Immature natural killer cell (primary cell): ENCODE measurements around the gene RACGAP1. TPM values are rescaled to one million over a fixed set of nuclear protein-coding genes. Genes with fewer than 3 reads are reported as not detected.
"Not testable (repeated sequence)": the region's sequence is repeated elsewhere in the genome, so short reads cannot be mapped to it uniquely, and the experiment has no call there.

Source experiments
- DNase-seq, 3 donors: peaks; one replicate each; pipeline ENCODE4 v3.0.0; 2022; ENCODE audit warnings: mixed read lengths in 1 of 3
- H3K27ac Mint-ChIP-seq, 6 donors: one replicate each; pipeline ENCODE4 v1.8.0; 2020; ENCODE audit warnings: mixed read lengths in 6 of 6, mild to moderate bottlenecking in 5 of 6, inconsistent platforms in 4 of 6, moderate library complexity in 3 of 6
- H3K27me3 Mint-ChIP-seq, 3 donors: one replicate each; pipeline ENCODE4 v1.8.0; 2020 to 2021; ENCODE audit warnings: low read depth in 3 of 3, mild to moderate bottlenecking in 3 of 3, mixed read lengths in 3 of 3, moderate library complexity in 3 of 3, inconsistent platforms in 1 of 3
- H3K36me3 Mint-ChIP-seq, 3 donors: one replicate each; pipeline ENCODE4 v1.8.0; 2020; ENCODE audit warnings: mixed read lengths in 3 of 3, inconsistent platforms in 2 of 3, mild to moderate bottlenecking in 2 of 3
- H3K4me1 Mint-ChIP-seq, 2 donors: one replicate each; pipeline ENCODE4 v1.8.0; 2020; ENCODE audit warnings: inconsistent platforms in 2 of 2, mild to moderate bottlenecking in 2 of 2, mixed read lengths in 2 of 2, moderate library complexity in 1 of 2
- H3K4me3 Mint-ChIP-seq, 5 donors: one replicate each; pipeline ENCODE4 v1.8.0; 2020; ENCODE audit warnings: mild to moderate bottlenecking in 5 of 5, mixed read lengths in 5 of 5, inconsistent platforms in 3 of 5, moderate library complexity in 3 of 5
- H3K9me3 Mint-ChIP-seq, 6 donors: one replicate each; pipeline ENCODE4 v1.8.0; 2020; ENCODE audit warnings: mild to moderate bottlenecking in 6 of 6, mixed read lengths in 6 of 6, inconsistent platforms in 4 of 6, moderate library complexity in 3 of 6
- polyA plus RNA-seq, 3 donors: library from polyadenylated mRNA; unstranded; fragments of 300-500 nt; fragmentation: Illumina TruSeq; gene quantifications; one replicate each; pipeline ENCODE4 v1.2.3, GENCODE V29; 2021

The RACGAP1 gene
- polyA plus RNA-seq, 3 donors from 2014 or later = 11.6 to 20.9 (median 12.4) TPM

DNA sequence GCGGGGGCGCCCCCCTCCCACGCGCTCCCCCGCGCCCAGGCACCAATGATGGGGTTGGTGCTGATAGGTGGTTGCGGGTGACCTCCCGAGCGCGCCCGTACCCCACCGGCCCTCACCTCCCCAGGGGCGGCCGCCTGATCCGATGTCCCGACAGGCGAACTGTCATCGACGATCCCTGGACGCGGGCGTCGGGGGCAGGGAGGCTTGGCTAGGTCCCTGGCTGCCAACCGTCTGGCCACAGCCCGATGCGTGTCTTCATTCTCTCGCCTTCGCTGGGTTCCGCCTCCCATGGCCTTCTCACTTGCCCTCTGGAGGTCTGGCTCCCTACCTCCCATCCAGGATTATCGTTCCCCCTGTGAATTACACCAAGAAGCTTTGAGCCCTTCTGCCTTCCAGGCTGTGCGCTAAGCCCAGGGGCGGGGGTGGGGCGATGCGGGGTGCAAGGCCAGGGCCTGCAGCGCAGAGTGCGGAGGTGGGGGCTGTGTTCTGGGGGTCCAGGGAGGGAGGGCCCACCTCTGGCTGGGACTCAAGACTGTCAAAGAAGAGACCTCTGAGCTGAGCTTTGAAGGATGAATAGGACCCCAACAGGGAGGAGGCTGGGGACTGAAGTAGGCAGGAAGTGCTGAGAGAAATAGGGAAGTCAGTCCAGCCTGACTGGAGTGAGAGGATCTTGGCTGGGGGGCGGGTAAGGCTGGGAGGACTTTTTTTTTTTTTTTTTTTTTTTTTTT, 7.7 kb upstream of the RACGAP1 start:
- no peak for DNase-seq
- H3K27ac Mint-ChIP-seq = no peak overlapping the region
- peak overlapping the region in 1 of 5 donors; percentile 33 for H3K4me3 Mint-ChIP-seq
- H3K27me3 Mint-ChIP-seq = peaks cover 2 to 18% (median 14%) of the 10 kb centered on the region in 3 donors
- H3K9me3 Mint-ChIP-seq = peaks cover 0 to 2% (median 0%) of the 10 kb centered on the region in 6 donors
- H3K4me1 Mint-ChIP-seq = no peaks in the 10 kb centered on the region
- no peaks in the 10 kb centered on the region for H3K36me3 Mint-ChIP-seq

DNA sequence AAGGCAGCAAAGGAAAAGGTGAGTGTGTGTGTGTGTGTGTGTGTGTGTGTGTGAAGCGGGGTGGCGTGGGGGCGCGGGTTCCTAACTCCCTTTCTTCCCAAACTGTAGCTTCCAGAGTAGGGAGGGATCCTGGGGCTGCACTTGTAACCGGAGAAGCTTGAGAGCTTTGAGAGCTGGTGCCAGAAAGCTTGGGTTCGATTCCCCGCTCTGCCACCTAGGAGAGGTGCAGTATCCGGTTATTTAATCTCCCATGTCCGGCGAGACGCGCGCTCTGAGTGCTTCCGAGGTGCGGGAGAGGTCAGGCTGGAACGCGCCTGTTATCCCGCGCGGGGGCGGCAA, 7.2 kb upstream of the RACGAP1 start:
- peaks cover 2 to 18% (median 14%) of the 10 kb centered on the region in 3 donors for H3K27me3 Mint-ChIP-seq
- H3K9me3 Mint-ChIP-seq = peaks cover 0 to 2% (median 0%) of the 10 kb centered on the region in 6 donors
- no peak overlapping the region for H3K4me3 Mint-ChIP-seq
- H3K36me3 Mint-ChIP-seq = no peaks in the 10 kb centered on the region
- H3K27ac Mint-ChIP-seq = no peak overlapping the region
- no peaks in the 10 kb centered on the region for H3K4me1 Mint-ChIP-seq
- DNase-seq = no peak

DNA sequence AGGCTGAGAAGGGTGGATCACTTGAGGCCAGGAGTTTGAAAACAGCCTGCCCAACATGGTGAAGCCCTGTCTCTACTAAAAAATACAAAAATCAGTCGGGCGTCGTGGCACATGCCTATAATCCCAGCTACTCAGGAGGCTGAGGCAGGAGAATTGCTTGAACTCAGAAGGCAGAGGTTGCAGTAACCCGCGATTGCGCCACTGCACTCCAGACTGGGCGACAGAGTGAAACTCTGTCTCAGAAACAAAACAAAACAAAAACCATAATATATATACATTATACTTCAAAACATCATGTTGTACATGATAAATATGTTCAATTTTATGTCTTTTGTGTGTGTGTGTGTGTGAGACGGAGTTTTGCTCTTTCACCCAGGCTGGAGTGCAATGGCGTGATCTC, 5.2 kb upstream of the RACGAP1 start:
- not testable (repeated sequence) for DNase-seq, H3K27ac Mint-ChIP-seq, H3K4me3 Mint-ChIP-seq, H3K9me3 Mint-ChIP-seq, H3K4me1 Mint-ChIP-seq, H3K36me3 Mint-ChIP-seq
- H3K27me3 Mint-ChIP-seq = peaks cover 3 to 15% (median 4%) of the 10 kb centered on the region in 3 donors

DNA sequence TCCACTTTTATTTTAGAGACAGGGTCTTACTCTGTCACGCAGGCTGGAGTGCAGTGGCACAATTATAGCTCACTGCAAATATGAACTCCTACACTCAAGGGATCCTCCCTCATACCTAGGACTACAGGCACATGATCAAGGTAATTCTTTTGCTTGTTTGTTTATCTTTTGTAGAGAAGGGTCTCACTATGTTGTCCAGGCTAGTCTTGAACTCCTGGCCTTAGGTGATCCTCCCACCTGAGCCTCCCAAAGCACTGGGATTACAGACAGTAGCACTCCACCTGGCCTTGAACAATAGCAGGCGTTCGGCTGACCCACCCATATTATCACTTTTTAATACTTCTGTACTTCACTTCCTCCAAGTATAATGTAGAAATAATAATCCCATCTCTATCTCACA, 1.4 kb upstream of the RACGAP1 start:
- Mint-ChIP-seq H3K36me3 (no peaks in the 10 kb centered on the region), H3K4me1 (peaks cover 17 to 21% of the 10 kb centered on the region in 2 donors), H3K4me3 (no peak overlapping the region), H3K27ac (peak overlapping the region in 1 of 6 donors; percentile 59), H3K9me3 (no peaks in the 10 kb centered on the region), H3K27me3 (peaks cover 5 to 8% (median 8%) of the 10 kb centered on the region in 3 donors)
- DNase-seq = no peak

DNA sequence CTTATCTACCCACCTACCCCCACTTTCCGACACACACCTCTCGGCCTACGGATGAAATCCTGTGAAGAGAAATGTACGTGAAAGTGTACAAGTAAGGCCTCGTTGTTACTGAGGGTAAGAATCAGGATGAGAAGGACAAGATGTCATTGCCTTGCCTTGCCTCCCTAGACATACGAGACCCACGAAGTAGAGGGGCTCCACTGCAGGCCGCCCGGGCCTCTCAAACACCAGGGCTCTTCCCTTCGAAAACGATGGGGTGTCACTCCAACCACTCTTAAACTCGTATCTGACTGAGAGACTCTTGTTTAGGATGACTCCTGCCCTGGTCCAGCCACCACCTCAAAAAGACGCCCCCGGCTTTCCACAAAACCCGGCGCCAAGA, 498 bp downstream of the RACGAP1 start:
- no peaks in the 10 kb centered on the region for H3K9me3 Mint-ChIP-seq
- peaks cover 4 to 8% (median 4%) of the 10 kb centered on the region in 3 donors for H3K27me3 Mint-ChIP-seq
- H3K4me3 Mint-ChIP-seq = peak overlapping the region; percentile 95 to 100 (median 99)
- peaks cover 17 to 21% of the 10 kb centered on the region in 2 donors for H3K4me1 Mint-ChIP-seq
- DNase-seq = no peak
- H3K27ac Mint-ChIP-seq = peak overlapping the region; percentile 46 to 98 (median 94)
- no peaks in the 10 kb centered on the region for H3K36me3 Mint-ChIP-seq

DNA sequence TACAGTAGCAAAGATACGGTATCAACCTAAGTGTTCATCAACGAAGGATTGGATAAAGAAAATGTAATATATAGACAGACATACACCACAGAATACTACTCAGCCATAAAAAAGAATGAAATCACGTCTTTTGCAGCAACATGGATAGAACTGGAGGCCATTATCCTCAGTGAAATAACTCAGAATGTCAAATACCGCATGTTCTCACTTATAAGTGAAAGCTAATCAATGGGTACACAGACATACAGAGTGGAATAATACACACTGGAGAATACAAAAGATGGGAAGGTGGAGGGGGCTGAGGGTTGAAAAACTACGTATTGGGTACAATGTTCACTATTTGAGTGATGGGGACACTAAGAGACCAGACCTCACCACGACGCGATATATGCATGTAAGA, 1.1 kb downstream of the RACGAP1 start:
- DNase-seq = no peak
- H3K4me1 Mint-ChIP-seq = peaks cover 17 to 21% of the 10 kb centered on the region in 2 donors
- peaks cover 4 to 8% (median 4%) of the 10 kb centered on the region in 3 donors for H3K27me3 Mint-ChIP-seq
- peak overlapping the region in 5 of 6 donors; percentile 44 to 98 (median 93) for H3K27ac Mint-ChIP-seq
- no peaks in the 10 kb centered on the region for H3K36me3 Mint-ChIP-seq
- peak overlapping the region; percentile 95 to 100 (median 99) for H3K4me3 Mint-ChIP-seq
- H3K9me3 Mint-ChIP-seq = no peaks in the 10 kb centered on the region

DNA sequence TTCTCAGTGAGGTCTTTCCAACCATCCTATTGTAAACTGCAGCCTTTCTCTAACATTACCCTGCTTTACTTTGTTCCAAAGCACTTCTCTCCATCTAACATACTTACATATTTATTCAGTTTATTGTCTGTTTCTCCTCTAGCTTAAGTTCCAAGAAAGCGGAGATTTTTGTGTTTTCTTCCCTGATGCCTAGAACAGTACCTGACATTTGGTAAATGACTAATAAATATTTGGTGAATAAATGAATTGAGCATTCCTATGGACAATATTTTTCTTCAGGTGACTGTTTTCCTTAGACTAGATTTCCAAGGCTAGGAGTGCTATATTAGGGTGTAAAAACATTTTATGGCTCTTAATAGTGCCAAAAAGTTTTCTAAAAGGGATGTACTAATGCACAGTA, 2.4 kb downstream of the RACGAP1 start:
- Mint-ChIP-seq H3K27ac (no peak overlapping the region), H3K4me1 (peaks cover 17 to 21% of the 10 kb centered on the region in 2 donors), H3K9me3 (no peaks in the 10 kb centered on the region), H3K4me3 (no peak overlapping the region), H3K27me3 (peaks cover 4 to 8% (median 4%) of the 10 kb centered on the region in 3 donors), H3K36me3 (no peaks in the 10 kb centered on the region)
- DNase-seq = no peak

DNA sequence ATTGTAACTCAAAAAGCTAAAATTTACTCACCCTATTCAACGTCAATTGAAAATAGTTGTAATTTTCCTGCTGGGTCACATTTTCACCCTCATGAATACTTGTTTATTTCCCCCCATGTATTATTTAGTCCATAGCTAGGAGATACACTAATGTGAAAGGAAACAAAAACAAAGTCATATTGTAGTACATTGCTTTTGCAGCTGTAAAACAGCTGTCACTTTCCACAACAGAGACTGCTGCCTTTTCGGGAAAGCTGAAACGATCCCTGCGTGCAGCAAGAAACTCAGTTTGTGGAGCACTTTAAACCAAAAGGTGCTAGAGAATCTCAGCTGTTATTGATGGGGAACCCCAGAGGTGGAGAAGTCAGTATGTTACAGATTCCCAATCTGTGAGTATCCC, 4.3 kb downstream of the RACGAP1 start:
- Mint-ChIP-seq H3K27ac (no peak overlapping the region), H3K27me3 (peaks cover 4 to 8% (median 4%) of the 10 kb centered on the region in 3 donors), H3K36me3 (no peaks in the 10 kb centered on the region), H3K4me1 (peaks cover 17 to 21% of the 10 kb centered on the region in 2 donors), H3K9me3 (no peaks in the 10 kb centered on the region), H3K4me3 (no peak overlapping the region)
- DNase-seq = no peak

DNA sequence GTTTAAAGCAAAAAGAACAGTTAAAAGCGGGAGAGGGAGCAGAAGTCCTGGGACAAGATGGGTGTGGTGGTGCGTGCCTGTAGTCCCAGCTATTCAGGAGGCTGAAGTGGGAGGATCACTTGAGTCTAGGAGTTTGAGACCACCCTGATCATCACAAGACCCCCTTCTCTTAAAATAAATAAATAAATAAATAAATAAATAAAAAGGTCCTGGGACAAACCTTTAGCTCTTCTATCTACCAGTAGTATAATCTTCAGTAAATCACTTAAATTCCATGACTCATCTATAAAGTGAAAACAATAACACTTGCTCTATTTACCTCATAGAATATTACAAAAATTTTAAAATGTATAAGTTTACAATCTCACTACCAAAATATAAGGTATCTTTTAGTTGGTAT, 5.8 kb downstream of the RACGAP1 start:
- H3K36me3 Mint-ChIP-seq = no peaks in the 10 kb centered on the region
- peak overlapping the region in 1 of 6 donors; percentile 47 for H3K27ac Mint-ChIP-seq
- no peak for DNase-seq
- peaks cover 0 to 1% (median under 1%) of the 10 kb centered on the region in 3 donors for H3K27me3 Mint-ChIP-seq
- H3K9me3 Mint-ChIP-seq = no peaks in the 10 kb centered on the region
- H3K4me3 Mint-ChIP-seq = no peak overlapping the region
- peaks cover 5 to 6% of the 10 kb centered on the region in 2 donors for H3K4me1 Mint-ChIP-seq

DNA sequence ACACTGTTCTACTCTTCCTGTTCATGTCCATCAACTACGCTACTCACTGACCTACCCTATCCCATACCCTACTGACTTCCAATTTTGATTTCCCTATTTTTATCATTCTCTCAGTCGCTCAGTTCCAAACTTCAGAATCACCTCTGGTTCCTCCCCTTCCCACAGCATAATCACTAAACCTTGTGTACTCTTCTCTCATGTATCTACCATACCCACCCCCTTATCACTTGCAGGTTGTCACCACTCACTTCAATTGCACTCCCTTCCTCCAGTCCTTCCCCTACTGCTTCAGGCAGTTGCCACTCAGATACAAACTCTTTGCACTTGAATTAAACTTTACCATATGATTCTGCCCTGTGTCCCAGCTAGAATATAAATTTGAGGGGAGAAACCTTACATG, 6.3 kb downstream of the RACGAP1 start:
- Mint-ChIP-seq H3K36me3 (peaks cover 0 to under 1% (median 0%) of the 10 kb centered on the region in 3 donors), H3K27me3 (peaks cover 0 to 1% (median 0%) of the 10 kb centered on the region in 3 donors), H3K27ac (no peak overlapping the region), H3K9me3 (no peaks in the 10 kb centered on the region), H3K4me3 (no peak overlapping the region), H3K4me1 (peaks cover under 1 to 3% of the 10 kb centered on the region in 2 donors)
- DNase-seq = no peak

DNA sequence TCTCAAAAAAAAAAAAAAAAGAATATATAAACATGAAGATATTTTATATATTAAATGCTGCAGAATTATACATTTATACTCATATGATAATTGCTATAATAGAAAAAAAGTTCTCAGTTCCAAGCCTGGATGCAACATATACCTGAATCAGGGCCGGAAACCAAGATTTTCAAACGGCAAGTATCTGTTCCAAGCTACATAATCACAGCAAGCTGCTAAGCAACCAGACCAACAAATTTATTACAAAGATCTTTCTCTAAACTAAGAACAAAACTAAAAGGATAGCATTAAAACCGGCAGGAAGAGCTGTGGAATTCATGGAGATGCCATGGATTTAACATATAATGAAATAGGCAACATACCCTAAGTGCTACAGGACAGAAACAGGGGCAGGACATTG, 7.1 kb downstream of the RACGAP1 start:
- Mint-ChIP-seq H3K4me3 (no peak overlapping the region), H3K36me3 (peaks cover 0 to 9% (median 0%) of the 10 kb centered on the region in 3 donors), H3K9me3 (no peaks in the 10 kb centered on the region), H3K27ac (no peak overlapping the region), H3K27me3 (peaks cover 0 to 1% (median 0%) of the 10 kb centered on the region in 3 donors), H3K4me1 (peaks cover 0 to 8% of the 10 kb centered on the region in 2 donors)
- no peak for DNase-seq

DNA sequence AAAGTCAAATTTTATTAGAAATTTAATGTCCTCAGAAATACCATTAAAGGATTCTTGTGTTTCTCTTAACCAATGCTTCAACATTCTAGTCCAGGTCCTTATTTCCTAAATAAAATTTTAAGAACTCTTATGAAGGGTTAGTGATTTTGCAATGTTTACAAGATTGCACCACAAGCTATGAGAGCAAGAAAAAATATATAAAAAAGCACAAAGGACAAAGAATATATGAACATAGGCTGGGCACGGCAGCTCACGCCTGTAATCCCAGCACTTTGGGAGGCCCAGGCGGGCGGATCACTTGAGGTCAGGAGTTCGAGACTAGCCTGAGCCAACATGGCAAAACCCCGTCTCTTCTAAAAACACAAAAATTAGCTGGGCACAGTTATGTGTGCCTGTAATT, 7.7 kb downstream of the RACGAP1 start:
- peaks cover 0 to 8% of the 10 kb centered on the region in 2 donors for H3K4me1 Mint-ChIP-seq
- no peak for DNase-seq
- no peaks in the 10 kb centered on the region for H3K27me3 Mint-ChIP-seq
- H3K36me3 Mint-ChIP-seq = peaks cover 0 to 9% (median 0%) of the 10 kb centered on the region in 3 donors
- H3K4me3 Mint-ChIP-seq = no peak overlapping the region
- no peak overlapping the region for H3K27ac Mint-ChIP-seq
- no peaks in the 10 kb centered on the region for H3K9me3 Mint-ChIP-seq

DNA sequence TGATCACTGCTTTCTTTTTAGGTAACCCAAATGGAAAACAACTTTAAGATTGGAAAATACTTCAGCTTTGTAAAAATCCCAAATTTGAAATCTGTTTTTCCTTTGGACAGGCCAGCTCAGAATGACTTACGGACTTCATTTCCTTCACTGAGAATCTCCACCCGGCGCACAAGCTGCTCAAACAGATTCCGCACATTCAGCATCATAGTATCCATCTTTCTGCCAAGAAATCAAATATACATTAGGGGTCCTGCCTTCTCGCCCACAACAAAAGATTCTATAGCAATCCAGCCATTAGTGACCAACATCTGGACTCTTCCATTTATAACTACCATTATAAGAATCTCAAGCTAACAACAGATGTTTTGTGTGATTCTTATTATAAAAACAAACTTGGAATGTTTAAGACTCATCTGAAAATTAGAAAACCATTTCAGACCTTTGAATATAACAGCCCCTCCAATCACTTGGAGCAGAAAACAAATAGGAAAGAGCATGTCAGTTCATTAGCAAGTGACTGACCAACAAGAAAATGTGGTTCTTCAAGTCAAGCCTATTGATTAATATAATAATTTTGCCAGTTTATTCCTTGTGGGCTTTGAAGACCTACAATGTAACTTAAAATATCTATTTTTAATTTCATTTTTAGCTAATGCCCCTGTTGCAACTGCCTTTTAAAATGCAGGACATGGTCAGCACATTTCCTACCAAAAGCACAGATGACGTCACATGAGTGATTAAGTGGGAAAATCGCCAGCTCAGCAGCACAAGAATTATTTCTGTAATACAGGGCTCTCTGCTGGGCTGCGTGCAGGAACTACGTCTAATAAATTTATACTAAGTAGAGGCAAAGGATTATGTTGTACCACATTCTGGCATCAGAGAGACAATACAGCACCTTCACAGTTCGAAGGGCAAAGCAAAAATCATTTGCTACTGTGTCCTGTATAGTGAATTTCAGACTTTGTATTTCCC, 8.5 kb downstream of the RACGAP1 start:
- Mint-ChIP-seq H3K27me3 (no peaks in the 10 kb centered on the region), H3K36me3 (peaks cover 0 to 9% (median 0%) of the 10 kb centered on the region in 3 donors), H3K9me3 (no peaks in the 10 kb centered on the region), H3K27ac (peak overlapping the region in 1 of 6 donors; percentile 19), H3K4me1 (peaks cover 0 to 8% of the 10 kb centered on the region in 2 donors), H3K4me3 (no peak overlapping the region)
- DNase-seq = no peak

DNA sequence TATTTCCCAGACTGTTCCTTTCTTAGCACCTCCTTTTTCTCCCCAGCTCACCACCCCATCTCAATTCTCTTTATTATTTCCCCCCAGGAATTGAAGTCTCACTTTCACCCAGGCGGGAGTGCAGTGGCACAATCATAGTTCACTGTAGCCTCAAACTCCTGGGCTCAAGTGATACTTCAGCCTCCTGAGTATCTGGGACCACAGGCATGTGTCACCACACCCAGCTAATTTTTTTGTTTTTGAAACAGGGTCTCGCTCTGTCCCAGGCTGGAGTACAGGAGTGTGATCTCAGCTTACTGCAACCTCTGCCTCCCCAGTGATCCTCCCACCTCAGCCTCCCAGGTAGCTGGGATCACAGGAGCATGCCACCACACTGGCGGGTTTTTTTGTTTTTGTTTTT, 11.0 kb downstream of the RACGAP1 start:
- peaks cover 0 to 8% of the 10 kb centered on the region in 2 donors for H3K4me1 Mint-ChIP-seq
- no peak for DNase-seq
- H3K9me3 Mint-ChIP-seq = no peaks in the 10 kb centered on the region
- no peaks in the 10 kb centered on the region for H3K27me3 Mint-ChIP-seq
- no peak overlapping the region for H3K4me3 Mint-ChIP-seq
- H3K36me3 Mint-ChIP-seq = peaks cover 0 to 9% (median 6%) of the 10 kb centered on the region in 3 donors
- peak overlapping the region in 1 of 6 donors; percentile 41 for H3K27ac Mint-ChIP-seq
